GM15510 (cell line): Measurements from ENCODE around the gene SETD2.

ENCODE experiments used
- POLR2A ChIP-seq: IDR thresholded peaks from 3 replicates; pipeline ENCODE4 v1.6.1; 2011; ENCODE audit warnings: borderline replicate concordance; ENCODE audit not compliant: insufficient read length; ENCODE audit errors: extremely low read depth

SETD2 gene

GRCh38 chr3:47158208-47158607 lies 5.7 kb downstream of the SETD2 start:
- no peak for TF ChIP-seq POLR2A

DNA sequence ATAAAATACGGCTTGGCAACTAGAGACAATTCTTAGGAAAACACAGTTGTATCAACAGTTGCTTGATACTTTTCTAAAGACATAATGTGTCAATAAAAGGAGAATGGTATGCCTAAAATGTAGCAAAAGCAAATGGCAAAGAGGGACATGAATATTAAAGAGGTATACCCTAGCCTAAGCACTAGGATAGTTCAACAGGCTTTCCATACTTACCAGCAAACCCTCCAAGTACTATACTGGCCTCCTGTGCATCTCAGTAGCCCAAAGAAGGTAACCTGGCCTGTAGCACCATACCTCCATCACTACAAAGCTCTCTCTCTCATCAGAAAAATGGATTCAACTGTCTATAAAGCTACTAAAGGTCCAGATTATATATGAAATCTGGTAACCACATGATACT lies 7.5 kb downstream of the SETD2 start:
- TF ChIP-seq POLR2A, result no peak

- TF ChIP-seq POLR2A, result no peak
These were observed 11.3 kb downstream of the SETD2 start for GRCh38 chr3:47152578-47152977.

- TF ChIP-seq POLR2A, result no peak
These were observed 12.1 kb downstream of the SETD2 start for GRCh38 chr3:47151836-47152235.

- no peak for TF ChIP-seq POLR2A
These were observed 14.5 kb downstream of the SETD2 start for GRCh38 chr3:47149339-47149933.

GRCh38 chr3:47145272-47145671 lies 18.6 kb downstream of the SETD2 start:
- no peak for TF ChIP-seq POLR2A

DNA sequence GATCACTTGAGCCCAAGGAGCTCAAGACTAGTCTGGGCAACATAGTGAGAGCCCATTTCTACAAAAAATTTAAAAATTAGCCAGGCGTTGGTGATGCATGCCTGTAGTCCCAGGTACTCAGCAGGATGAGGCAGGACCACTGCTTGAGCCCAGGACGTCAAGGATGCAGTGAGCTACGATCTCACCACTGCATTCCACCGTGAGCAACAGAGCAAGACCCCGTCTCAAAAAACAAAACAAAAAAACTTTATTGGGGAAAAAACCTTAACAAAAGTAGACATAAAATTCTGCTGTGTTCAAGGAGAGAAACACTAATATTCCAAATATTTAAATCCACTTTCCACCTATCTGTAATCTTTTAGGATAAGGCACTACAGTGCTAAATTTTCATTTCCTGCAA lies 20.8 kb downstream of the SETD2 start:
- no peak for TF ChIP-seq POLR2A

- TF ChIP-seq POLR2A, result no peak
These were observed 29.6 kb downstream of the SETD2 start for GRCh38 chr3:47134311-47134710.

- no peak for TF ChIP-seq POLR2A
These were observed 30.3 kb downstream of the SETD2 start for GRCh38 chr3:47133641-47134040.

GRCh38 chr3:47130557-47130956 lies 33.4 kb downstream of the SETD2 start:
- no peak for TF ChIP-seq POLR2A

DNA sequence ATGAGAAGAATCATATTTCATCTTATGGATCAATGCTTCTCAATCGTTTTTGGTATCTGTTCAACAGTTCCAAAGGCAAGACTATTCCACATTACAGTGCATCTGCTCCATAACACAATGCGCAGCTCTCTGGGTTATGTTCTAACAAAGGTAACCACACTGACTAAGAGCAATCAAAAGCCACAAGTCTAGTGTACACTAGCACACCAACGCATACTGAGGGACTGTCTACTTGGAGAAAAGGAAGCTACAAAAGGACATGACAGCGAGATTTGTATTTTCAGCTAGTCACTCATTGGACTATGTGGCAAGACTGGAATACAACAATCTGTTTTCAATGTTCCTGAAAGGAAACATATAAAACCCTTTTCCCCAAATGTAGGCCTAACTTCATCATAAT lies 35.8 kb downstream of the SETD2 start:
- TF ChIP-seq POLR2A, result no peak

DNA sequence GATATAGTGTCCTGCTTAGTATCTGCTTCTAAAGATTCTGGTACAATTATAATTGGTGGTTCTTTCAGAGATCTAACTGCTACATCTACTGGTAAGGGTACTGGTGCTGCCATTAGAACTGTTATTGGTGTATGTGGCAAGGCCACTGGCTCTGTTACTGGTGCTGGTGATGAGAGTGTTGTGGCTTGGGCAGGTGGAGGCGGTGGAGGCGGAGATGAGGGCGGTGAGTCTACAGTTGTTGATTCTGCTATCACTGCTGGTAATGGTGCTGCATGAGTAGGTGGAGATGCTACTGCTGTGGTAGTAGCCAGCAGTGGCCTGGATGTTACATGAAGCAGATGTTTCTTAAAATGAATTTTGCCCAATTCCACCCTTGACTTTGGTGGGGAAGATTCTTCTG lies 40.1 kb downstream of the SETD2 start:
- TF ChIP-seq POLR2A, result no peak

GRCh38 chr3:47121409-47121808 lies 42.5 kb downstream of the SETD2 start:
- TF ChIP-seq POLR2A, result no peak

- no peak for TF ChIP-seq POLR2A
These were observed 43.8 kb downstream of the SETD2 start for GRCh38 chr3:47120138-47120537.

DNA sequence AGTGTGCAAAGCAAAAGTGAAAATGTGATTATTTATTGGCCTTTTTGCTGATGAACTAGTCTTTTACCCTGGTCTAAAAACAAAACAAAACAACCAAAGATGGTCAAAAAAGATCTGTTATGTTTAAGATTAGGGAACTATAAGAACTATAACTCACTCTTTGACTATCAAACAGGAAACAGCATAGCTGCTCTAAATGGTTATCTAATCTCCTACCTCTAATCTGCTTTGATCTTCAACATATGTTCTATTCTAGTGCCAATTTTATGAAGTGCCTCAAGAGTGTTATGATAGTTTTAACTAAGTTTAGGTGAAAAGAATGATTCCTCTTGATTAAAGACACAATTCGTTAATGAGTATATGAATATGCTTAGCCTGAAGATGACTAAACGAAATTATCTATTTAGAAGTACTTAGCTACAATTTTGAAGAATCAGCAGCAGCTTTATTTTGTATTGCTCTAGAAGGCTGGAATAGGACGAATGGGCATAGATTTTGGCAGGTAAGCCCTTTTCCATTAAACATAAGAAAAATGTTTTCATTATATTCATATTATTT lies 46.0 kb downstream of the SETD2 start:
- no peak for TF ChIP-seq POLR2A

DNA sequence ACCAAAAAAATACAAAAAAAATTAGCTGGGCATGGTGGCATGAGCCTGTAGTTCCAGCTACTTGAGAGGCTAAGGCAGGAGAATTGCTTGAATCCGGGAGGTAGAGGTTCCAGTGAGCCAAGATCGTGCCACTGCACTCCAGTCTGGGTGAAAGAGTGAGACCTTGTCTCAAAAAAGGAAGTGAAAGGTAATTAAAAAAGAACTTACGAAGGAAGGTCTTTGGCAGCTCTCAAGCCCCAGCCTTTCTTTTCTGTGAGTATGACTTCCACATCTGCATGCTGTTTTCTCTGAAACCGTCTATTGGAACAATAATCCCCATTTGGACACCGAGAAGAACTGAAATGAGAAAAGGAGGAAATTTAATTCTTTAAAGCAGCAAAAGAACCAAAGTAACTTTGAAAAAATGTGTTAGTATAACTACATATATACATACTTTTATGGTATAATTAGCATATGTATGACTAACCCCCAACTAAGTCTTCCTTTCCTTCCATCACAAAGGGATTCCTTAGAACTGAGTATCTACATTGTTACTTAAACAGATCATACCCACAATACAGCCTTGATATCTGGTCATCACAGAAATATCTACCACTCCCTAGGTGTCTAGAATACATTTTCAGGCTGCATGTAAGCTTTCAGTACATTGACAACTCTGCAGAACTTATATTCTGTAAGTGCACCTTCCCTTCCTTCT lies 50.1 kb downstream of the SETD2 start:
- no peak for TF ChIP-seq POLR2A

DNA sequence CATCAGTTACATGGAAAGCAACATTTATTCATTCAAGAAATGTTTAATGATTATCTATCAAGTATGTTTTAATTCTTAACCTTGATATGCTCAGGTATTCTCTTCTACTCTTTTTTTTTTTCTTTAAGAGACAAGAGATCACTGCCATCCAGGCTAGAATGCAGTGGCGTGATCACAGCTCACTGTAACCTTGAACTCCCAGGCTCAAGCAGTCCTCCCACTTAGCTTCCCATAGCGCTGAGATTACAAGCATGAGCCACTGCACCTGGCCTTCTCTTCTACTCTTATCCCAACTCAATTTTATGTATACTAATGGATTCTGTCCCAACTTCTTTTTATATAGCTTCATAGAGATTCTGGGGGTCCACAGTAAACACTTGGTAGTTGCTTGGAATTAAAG lies 50.9 kb downstream of the SETD2 start:
- TF ChIP-seq POLR2A, result no peak

GRCh38 chr3:47109393-47109792 lies 54.5 kb downstream of the SETD2 start:
- TF ChIP-seq POLR2A, result no peak
